HepG2 (cell line): ENCODE results near the gene CYSRT1. TPM values are rescaled to one million over a fixed set of nuclear protein-coding genes. Genes with fewer than 3 reads are reported as not detected.

Source experiments
- CSRNP1 ChIP-seq: sonication (generic); formaldehyde crosslinking; IDR thresholded peaks from 2 replicates; pipeline ENCODE4 v1.8.1; 2023; ENCODE audit warnings: mild to moderate bottlenecking, missing genetic modification reagents
- GPN1 ChIP-seq: sonication (generic); formaldehyde crosslinking; IDR thresholded peaks from 2 replicates; pipeline ENCODE4 v1.5.1; 2020; ENCODE audit warnings: missing genetic modification reagents, borderline replicate concordance
- HOXA5 ChIP-seq: sonication (generic); formaldehyde crosslinking; IDR thresholded peaks from 2 replicates; pipeline ENCODE4 v1.4.0; 2020; ENCODE audit warnings: missing genetic modification reagents
- HOXD1 ChIP-seq: sonication (generic); formaldehyde crosslinking; IDR thresholded peaks from 2 replicates; pipeline ENCODE4 v1.5.0; 2020; ENCODE audit warnings: missing genetic modification reagents
- KDM5B ChIP-seq: sonication (generic); formaldehyde crosslinking; IDR thresholded peaks from 2 replicates; pipeline ENCODE4 v1.4.0; 2020; ENCODE audit warnings: missing genetic modification reagents, mild to moderate bottlenecking, borderline replicate concordance
- NFAT5 ChIP-seq: sonication (generic); formaldehyde crosslinking; IDR thresholded peaks from 2 replicates; pipeline ENCODE4 v1.4.0; 2020; ENCODE audit warnings: missing genetic modification reagents
- NONO ChIP-seq, 2 experiments: fragments of 450-650 bp in 1 of 2; sonication (generic) in 1 of 2; formaldehyde crosslinking in 1 of 2; IDR thresholded peaks in 1 of 2; conservative IDR thresholded peaks in 1 of 2; 2 replicates each; pipeline versions ENCODE4 v1.6.1 to v1.8.0; 2017 to 2022; ENCODE audit warnings: mild to moderate bottlenecking in 1 of 2, missing genetic modification reagents in 1 of 2, moderate library complexity in 1 of 2
- SMAD3 ChIP-seq: sonication (generic); formaldehyde crosslinking; IDR thresholded peaks from 2 replicates; pipeline ENCODE4 v1.4.0; 2020; ENCODE audit warnings: missing genetic modification reagents
- ZFX ChIP-seq: sonication (generic); formaldehyde crosslinking; IDR thresholded peaks from 2 replicates; pipeline ENCODE4 v1.4.0; 2020; ENCODE audit warnings: mild to moderate bottlenecking, low read depth, missing genetic modification reagents, moderate library complexity
- ZFY ChIP-seq: sonication (generic); formaldehyde crosslinking; IDR thresholded peaks from 2 replicates; pipeline ENCODE4 v1.4.0; 2020; ENCODE audit warnings: missing genetic modification reagents
- ZNF263 ChIP-seq: sonication (generic); formaldehyde crosslinking; IDR thresholded peaks from 2 replicates; pipeline ENCODE4 v1.4.0; 2020; ENCODE audit warnings: missing genetic modification reagents
- ZNF3 ChIP-seq: IDR thresholded peaks from 2 replicates; pipeline ENCODE4 v1.7.0; 2017; ENCODE audit warnings: inconsistent platforms
- ZNF501 ChIP-seq: sonication (generic); formaldehyde crosslinking; IDR thresholded peaks from 2 replicates; pipeline ENCODE4 v1.5.1; 2020; ENCODE audit warnings: mild to moderate bottlenecking, moderate library complexity, missing genetic modification reagents
- ZNF557 ChIP-seq: sonication (generic); formaldehyde crosslinking; IDR thresholded peaks from 2 replicates; pipeline ENCODE4 v1.4.0; 2020; ENCODE audit warnings: missing genetic modification reagents
- ZNF777 ChIP-seq: sonication (generic); formaldehyde crosslinking; IDR thresholded peaks from 2 replicates; pipeline ENCODE4 v1.4.0; 2020; ENCODE audit warnings: missing genetic modification reagents
- ZNF780A ChIP-seq: sonication (generic); formaldehyde crosslinking; IDR thresholded peaks from 2 replicates; pipeline ENCODE4 v1.8.0; 2022; ENCODE audit warnings: mild to moderate bottlenecking, missing genetic modification reagents, moderate library complexity
- ZSCAN31 ChIP-seq: sonication (generic); formaldehyde crosslinking; IDR thresholded peaks from 2 replicates; pipeline ENCODE4 v1.5.0; 2020; ENCODE audit warnings: low read depth, mild to moderate bottlenecking, missing genetic modification reagents
- ZUFSP ChIP-seq: sonication (generic); formaldehyde crosslinking; IDR thresholded peaks from 2 replicates; pipeline ENCODE4 v1.9.0; 2021; ENCODE audit warnings: missing genetic modification reagents, mild to moderate bottlenecking, borderline replicate concordance
- polyA plus RNA-seq, 8 experiments: library from polyadenylated mRNA; depleted of rRNA in 3 of 8; stranded (reverse) in 7 of 8; unstranded in 1 of 8; fragments of >200 nt; fragmentation: Illumina TruSeq in 4 of 8; extraction: Trizol in 4 of 8; gene quantifications; 2 replicates each; pipeline versions ENCODE4 v1.2.1 to v1.2.3, GENCODE V29; 2011 to 2016; ENCODE audit warnings: low read depth in 4 of 8, missing spikeins in 1 of 8, mixed read lengths in 1 of 8; ENCODE audit not compliant: insufficient read depth in 1 of 8
- total RNA-seq, 5 experiments: library from RNA; depleted of rRNA; stranded (reverse); fragments of >200 nt; fragmentation: Illumina TruSeq; extraction: Trizol; gene quantifications; 2 replicates each; pipeline ENCODE4 v1.2.3, GENCODE V29; 2016; ENCODE audit warnings: low read depth in 1 of 5

The CYSRT1 gene
- total and polyA plus RNA-seq, 2 of the 13 experiments (the other 11 are each of a cell fraction or from before 2014, with no cell fraction given): 1.5 to 2.1 TPM

GRCh38 chr9:137228968-137229896 lies 4.3 kb downstream of the CYSRT1 start (continued):
- TF ChIP-seq CSRNP1 (CRISPR knock-in tag): peak; percentile 47; the same call in 1 of the 2 replicates
- no peak for TF ChIP-seq HOXA5 (CRISPR knock-in tag)
- TF ChIP-seq ZFY: peak; percentile 70; the same call in 1 of the 2 replicates
- TF ChIP-seq GPN1: no peak
- TF ChIP-seq ZNF557 (CRISPR knock-in tag): 0 out of 2 replicates have a peak, but pooled peaks have one; percentile 53
- peak; percentile 58; the same call in 1 of the 2 replicates for TF ChIP-seq ZFX (CRISPR knock-in tag)
- TF ChIP-seq ZNF3 (CRISPR knock-in tag): no peak
- no peak for TF ChIP-seq ZUFSP (CRISPR knock-in tag)
- TF ChIP-seq HOXD1 (CRISPR knock-in tag): 0 out of 2 replicates have a peak, but pooled peaks have one; percentile 24
- TF ChIP-seq ZNF501 (CRISPR knock-in tag): 0 out of 2 replicates have a peak, but pooled peaks have one; percentile 21
- peak; percentile 48; the same call in 1 of the 2 replicates for TF ChIP-seq ZNF777 (CRISPR knock-in tag)
- TF ChIP-seq ZSCAN31 (CRISPR knock-in tag): 0 out of 2 replicates have a peak, but pooled peaks have one; percentile 26
- 0 out of 2 replicates have a peak, but pooled peaks have one; percentile 18 for TF ChIP-seq NFAT5
- no peak for TF ChIP-seq ZNF780A (CRISPR knock-in tag)
- peak; percentile 34; the same call in 1 of the 2 replicates for TF ChIP-seq KDM5B (CRISPR knock-in tag)
- TF ChIP-seq SMAD3 (CRISPR knock-in tag): no peak
- no peak for TF ChIP-seq NONO (IDR thresholded peaks at IDR 0.05)
- peak; percentile 58 for TF ChIP-seq NONO (CRISPR knock-in tag; conservative IDR thresholded peaks at IDR 0.05)
- TF ChIP-seq ZNF263: 0 out of 2 replicates have a peak, but pooled peaks have one; percentile 24
